Tibial nerve (tissue), 4 donors: ENCODE results near the gene ENG. TPM values are rescaled to one million over a fixed set of nuclear protein-coding genes. Genes with fewer than 3 reads are reported as not detected.

Experiments used
- DNase-seq, 2 donors: peaks; one replicate each; pipeline ENCODE4 v3.0.0-alpha.2; 2019; ENCODE audit warnings: low spot score in 2 of 2
- H3K27ac ChIP-seq, 4 donors: fragments of 200-600 bp; sonication (generic) in 3 of 4; one replicate each; pipeline ENCODE4 v1.5.1; 2017 to 2019; ENCODE audit warnings: mild to moderate bottlenecking in 1 of 4
- H3K27me3 ChIP-seq, 2 donors: fragments of 200-600 bp; sonication (generic) in 1 of 2; one replicate each; pipeline versions ENCODE4 v1.5.1 to v1.6.0; 2017 to 2019
- H3K36me3 ChIP-seq, 3 donors: fragments of 200-600 bp; sonication (generic); one replicate each; pipeline ENCODE4 v1.5.1; 2018 to 2019
- H3K4me1 ChIP-seq, 4 donors: fragments of 200-600 bp; sonication (generic) in 3 of 4; one replicate each; pipeline ENCODE4 v1.5.1; 2017 to 2019
- H3K4me3 ChIP-seq, 4 donors: fragments of 200-600 bp; sonication (generic) in 3 of 4; one replicate each; pipeline ENCODE4 v1.5.1; 2017 to 2019; ENCODE audit warnings: mild to moderate bottlenecking in 1 of 4, moderate library complexity in 1 of 4
- H3K9me3 ChIP-seq, 4 donors: fragments of 200-600 bp; sonication (generic) in 3 of 4; one replicate each; pipeline ENCODE4 v1.5.1; 2017 to 2019
- CTCF ChIP-seq, 5 experiments: fragments of 200-600 bp in 3 of 5; fragments of 450-650 bp in 2 of 5; sonication (generic) in 3 of 5; IDR thresholded peaks; one replicate each; pipeline ENCODE4 v1.5.1; 2016 to 2019; ENCODE audit warnings: antibody characterized with exemption in 5 of 5, mild to moderate bottlenecking in 3 of 5, moderate library complexity in 2 of 5
- EP300 ChIP-seq, 2 donors: sonication (generic); formaldehyde crosslinking; IDR thresholded peaks; one replicate each; pipeline ENCODE4 v1.6.1; 2017; ENCODE audit warnings: antibody characterized with exemption in 2 of 2, mild to moderate bottlenecking in 1 of 2
- POLR2A ChIP-seq, 2 donors: fragments of 450-650 bp; IDR thresholded peaks; one replicate each; pipeline ENCODE4 v1.6.1; 2017; ENCODE audit warnings: antibody characterized with exemption in 2 of 2, mild to moderate bottlenecking in 2 of 2, moderate library complexity in 2 of 2
- WGBS, 2 donors: methylation state at CpG; one replicate each; pipeline ENCODE4 v1.1.5; 2018; 5-methylcytosine and 5-hydroxymethylcytosine counted together
- total RNA-seq, 4 donors: library from RNA; depleted of rRNA; stranded (reverse); fragments of >200 nt; gene quantifications; one replicate each; pipeline ENCODE4 v1.1.0, GENCODE V29; 2016

Gene ENG
- total RNA-seq, 4 donors from 2014 or later: 24.9 to 137 (median 85.6) TPM

GRCh38 chr9:127772603-127773002, 81.9 kb downstream of the ENG start:
- TF ChIP-seq POLR2A (IDR thresholded peaks at IDR 0.05) (no peak), EP300 (IDR thresholded peaks at IDR 0.05) (no peak), CTCF (IDR thresholded peaks at IDR 0.05) (no peak)
- Histone ChIP-seq H3K27ac (no peak overlapping the region), H3K9me3 (no peaks in the 10 kb centered on the region), H3K4me3 (no peak overlapping the region), H3K27me3 (no peaks in the 10 kb centered on the region), H3K4me1 (peaks cover 0 to 34% (median 26%) of the 10 kb centered on the region in 4 donors), H3K36me3 (no peaks in the 10 kb centered on the region)
- WGBS, 2 donors: 96 to 97% methylated on average over 5 of the region's 5 CpGs
- no peak for DNase-seq

DNA sequence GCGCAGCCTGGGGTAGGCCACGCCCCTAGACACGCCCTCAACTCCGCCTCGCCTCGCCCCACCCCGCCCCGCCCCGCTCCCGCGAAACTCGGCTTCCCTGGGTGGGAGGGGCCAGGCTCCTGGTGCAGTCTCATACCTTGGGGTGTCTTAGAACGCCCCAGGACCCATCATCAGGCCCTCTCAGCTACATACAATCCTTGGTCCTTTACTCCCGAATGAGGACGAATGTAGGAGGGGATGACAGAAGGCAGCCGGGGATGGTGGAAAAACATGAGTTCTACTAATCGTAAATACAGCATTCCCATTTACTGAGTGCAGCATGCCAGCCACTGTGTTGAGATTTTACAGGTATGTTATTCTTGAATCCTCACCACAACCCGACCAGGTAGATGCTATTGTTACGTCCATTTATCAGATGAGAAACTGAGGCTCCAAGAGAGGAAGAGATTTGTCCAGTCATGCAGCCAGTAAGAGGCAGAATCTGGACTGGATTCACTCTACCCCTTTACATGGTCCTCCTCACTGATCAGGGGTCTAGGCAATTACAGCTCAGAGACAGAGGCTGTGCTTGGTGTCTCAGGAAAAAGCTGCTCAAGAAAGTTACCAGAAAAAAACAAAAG, 82.8 kb downstream of the ENG start:
- no peaks in the 10 kb centered on the region for H3K9me3 ChIP-seq
- H3K4me1 ChIP-seq: peaks cover 0 to 39% (median 30%) of the 10 kb centered on the region in 4 donors
- no peak for TF ChIP-seq CTCF (IDR thresholded peaks at IDR 0.05)
- TF ChIP-seq POLR2A (IDR thresholded peaks at IDR 0.05): no peak
- no peak for TF ChIP-seq EP300 (IDR thresholded peaks at IDR 0.05)
- peak overlapping the region; percentile 24 to 63 (median 46) for H3K27ac ChIP-seq
- DNase-seq: no peak
- 4 to 9% methylated on average over 10 to 15 of the region's 19 CpGs for WGBS, 2 donors
- H3K4me3 ChIP-seq: peak overlapping the region in 3 of 4 donors; percentile 25 to 53 (median 38)
- no peaks in the 10 kb centered on the region for H3K36me3 ChIP-seq
- H3K27me3 ChIP-seq: no peaks in the 10 kb centered on the region

DNA sequence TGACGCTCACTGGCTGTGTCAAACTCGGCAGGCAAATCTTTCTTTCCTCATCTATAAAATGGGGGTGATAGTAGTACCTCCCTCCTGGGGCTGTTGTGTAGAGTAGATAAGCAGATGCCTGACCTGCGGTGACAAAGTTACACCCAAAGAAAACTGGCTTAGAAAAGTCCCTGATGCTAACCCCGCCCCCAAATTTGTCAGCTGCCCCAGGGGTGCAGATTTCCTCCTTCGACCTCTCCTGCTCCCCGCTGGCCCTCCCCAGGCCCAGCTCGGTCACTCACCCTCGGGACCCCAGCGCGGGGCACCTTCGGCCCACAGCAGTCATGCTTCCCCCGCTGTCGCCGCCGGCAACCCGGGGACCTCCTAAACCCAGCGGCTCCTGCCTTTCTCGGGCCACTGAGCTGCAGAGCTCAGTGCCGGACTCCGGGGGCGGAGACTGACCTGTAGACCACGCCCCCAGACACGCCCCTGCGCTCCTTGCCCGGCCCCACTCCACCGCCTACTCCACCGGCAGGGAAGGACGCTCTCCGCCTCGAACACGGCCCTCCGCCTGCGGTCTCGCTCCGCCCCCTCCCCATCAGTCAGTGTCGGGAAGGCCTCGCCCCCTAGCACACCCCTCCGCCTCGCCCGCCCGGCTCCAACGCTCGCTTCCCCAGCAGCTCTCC, 83.4 kb downstream of the ENG start:
- no peaks in the 10 kb centered on the region for H3K36me3 ChIP-seq
- peak overlapping the region; percentile 25 to 53 (median 41) for H3K4me3 ChIP-seq
- no peaks in the 10 kb centered on the region for H3K9me3 ChIP-seq
- peak in 1 of 2 donors; percentile 35 for TF ChIP-seq POLR2A (IDR thresholded peaks at IDR 0.05)
- no peak for TF ChIP-seq CTCF (IDR thresholded peaks at IDR 0.05)
- peak in 1 of 2 donors; percentile 68 for TF ChIP-seq EP300 (IDR thresholded peaks at IDR 0.05)
- WGBS, 2 donors: 2 to 3% methylated on average over 30 to 42 of the region's 43 CpGs
- H3K4me1 ChIP-seq: peaks cover 0 to 39% (median 30%) of the 10 kb centered on the region in 4 donors
- no peaks in the 10 kb centered on the region for H3K27me3 ChIP-seq
- peak; percentile 91 to 95 for DNase-seq
- H3K27ac ChIP-seq: peak overlapping the region; percentile 24 to 62 (median 56)

- peak overlapping the region; percentile 25 to 53 (median 41) for H3K4me3 ChIP-seq
- H3K9me3 ChIP-seq: no peaks in the 10 kb centered on the region
- H3K27me3 ChIP-seq: no peaks in the 10 kb centered on the region
- peaks cover 0 to 39% (median 30%) of the 10 kb centered on the region in 4 donors for H3K4me1 ChIP-seq
- no peak for DNase-seq
- WGBS, 2 donors: 17 to 45% methylated on average over 2 of the region's 3 CpGs
- TF ChIP-seq EP300 (IDR thresholded peaks at IDR 0.05) (no peak), CTCF (IDR thresholded peaks at IDR 0.05) (no peak), POLR2A (IDR thresholded peaks at IDR 0.05) (no peak)
- no peaks in the 10 kb centered on the region for H3K36me3 ChIP-seq
- H3K27ac ChIP-seq: peak overlapping the region; percentile 23 to 62 (median 56)
These were observed 83.9 kb downstream of the ENG start for GRCh38 chr9:127770583-127770904.

- Histone ChIP-seq H3K9me3 (no peaks in the 10 kb centered on the region), H3K4me3 (peak overlapping the region; percentile 25 to 53 (median 41)), H3K27ac (peak overlapping the region in 3 of 4 donors; percentile 52 to 62 (median 59)), H3K27me3 (no peaks in the 10 kb centered on the region), H3K4me1 (peaks cover 0 to 39% (median 30%) of the 10 kb centered on the region in 4 donors), H3K36me3 (no peaks in the 10 kb centered on the region)
- 45 to 55% methylated on average over 4 of the region's 4 CpGs for WGBS, 2 donors
- no peak for DNase-seq
- TF ChIP-seq POLR2A (IDR thresholded peaks at IDR 0.05): no peak
- no peak for TF ChIP-seq EP300 (IDR thresholded peaks at IDR 0.05)
- no peak for TF ChIP-seq CTCF (IDR thresholded peaks at IDR 0.05)
These were observed 84.4 kb downstream of the ENG start for GRCh38 chr9:127769929-127770582.
